ENCODE results near the gene DMPK.

Gene DMPK

DNA sequence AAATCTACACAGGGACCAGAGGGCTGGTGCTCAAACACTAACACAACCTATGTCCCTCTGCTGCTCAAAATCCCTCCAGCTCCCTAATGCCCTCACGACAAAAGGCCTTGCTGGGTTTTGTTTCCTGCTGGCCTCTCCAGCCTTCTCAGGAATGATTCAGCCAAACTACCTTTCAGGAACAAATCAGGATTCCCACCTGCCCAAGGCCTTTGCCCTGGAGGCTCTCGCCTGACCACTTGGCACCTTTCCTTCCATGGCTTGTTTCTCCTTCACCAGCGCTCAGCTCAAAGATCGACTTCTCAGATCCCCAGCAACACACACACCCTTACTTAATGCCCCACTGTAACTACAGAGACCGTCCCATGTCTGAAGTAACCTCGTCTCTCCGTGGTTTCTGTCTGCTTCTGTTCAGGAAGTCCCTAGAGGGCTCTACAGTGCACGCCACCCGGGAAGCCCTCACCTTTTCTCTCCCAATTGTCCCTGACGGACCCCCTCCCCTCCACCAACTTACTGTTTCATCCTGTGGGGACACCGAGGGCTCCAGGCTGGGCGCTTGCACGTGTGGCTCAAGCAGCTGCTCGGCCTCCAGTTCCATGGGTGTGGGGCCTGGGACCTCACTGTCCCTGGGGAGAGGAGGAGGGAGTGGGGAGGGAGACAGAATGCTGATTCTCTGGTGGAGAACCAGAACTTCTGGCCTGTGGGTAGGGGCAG is 10.0 kb downstream of the DMPK start:
- TF ChIP-seq, protein P1, sequence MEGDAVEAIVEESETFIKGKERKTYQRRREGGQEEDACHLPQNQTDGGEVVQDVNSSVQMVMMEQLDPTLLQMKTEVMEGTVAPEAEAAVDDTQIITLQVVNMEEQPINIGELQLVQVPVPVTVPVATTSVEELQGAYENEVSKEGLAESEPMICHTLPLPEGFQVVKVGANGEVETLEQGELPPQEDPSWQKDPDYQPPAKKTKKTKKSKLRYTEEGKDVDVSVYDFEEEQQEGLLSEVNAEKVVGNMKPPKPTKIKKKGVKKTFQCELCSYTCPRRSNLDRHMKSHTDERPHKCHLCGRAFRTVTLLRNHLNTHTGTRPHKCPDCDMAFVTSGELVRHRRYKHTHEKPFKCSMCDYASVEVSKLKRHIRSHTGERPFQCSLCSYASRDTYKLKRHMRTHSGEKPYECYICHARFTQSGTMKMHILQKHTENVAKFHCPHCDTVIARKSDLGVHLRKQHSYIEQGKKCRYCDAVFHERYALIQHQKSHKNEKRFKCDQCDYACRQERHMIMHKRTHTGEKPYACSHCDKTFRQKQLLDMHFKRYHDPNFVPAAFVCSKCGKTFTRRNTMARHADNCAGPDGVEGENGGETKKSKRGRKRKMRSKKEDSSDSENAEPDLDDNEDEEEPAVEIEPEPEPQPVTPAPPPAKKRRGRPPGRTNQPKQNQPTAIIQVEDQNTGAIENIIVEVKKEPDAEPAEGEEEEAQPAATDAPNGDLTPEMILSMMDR (IDR thresholded peaks at IDR 0.05; ENCODE audit: low read depth, low read length): no peak
- no peak overlapping the region for H3K4me3 ChIP-seq (ENCODE audit: low read depth, low read length)

DNA sequence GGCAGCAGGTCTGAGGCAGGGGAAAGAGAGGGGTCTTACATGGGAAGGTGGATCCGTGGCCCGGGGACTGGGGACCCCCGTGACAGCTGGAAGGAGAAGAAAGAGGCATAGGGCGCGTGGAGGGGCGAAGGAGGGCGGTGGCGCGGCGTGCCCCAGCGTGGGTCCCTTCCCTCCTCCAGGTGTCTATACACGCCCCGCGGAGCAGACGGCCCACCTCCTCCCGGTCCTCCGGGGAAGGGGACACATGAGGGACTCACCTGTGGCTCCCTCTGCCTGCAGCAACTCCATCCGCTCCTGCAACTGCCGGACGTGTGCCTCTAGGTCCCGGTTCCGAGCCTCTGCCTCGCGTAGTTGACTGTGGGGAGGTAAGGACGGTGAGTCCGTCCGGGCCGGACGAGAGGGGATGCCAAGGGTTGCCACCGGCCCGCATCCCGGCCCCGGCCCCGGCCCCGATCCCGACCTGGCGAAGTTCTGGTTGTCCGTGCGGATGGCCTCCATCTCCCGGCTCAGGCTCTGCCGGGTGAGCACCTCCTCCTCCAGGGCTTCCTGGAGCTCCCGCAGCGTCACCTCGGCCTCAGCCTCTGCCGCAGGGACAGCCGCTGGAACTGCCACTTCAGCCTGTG is 10.9 kb downstream of the DMPK start:
- H3K4me3 ChIP-seq (ENCODE audit: low read depth, low read length): no peak overlapping the region
- TF ChIP-seq, protein P1 (IDR thresholded peaks at IDR 0.05; ENCODE audit: low read depth, low read length): no peak

DNA sequence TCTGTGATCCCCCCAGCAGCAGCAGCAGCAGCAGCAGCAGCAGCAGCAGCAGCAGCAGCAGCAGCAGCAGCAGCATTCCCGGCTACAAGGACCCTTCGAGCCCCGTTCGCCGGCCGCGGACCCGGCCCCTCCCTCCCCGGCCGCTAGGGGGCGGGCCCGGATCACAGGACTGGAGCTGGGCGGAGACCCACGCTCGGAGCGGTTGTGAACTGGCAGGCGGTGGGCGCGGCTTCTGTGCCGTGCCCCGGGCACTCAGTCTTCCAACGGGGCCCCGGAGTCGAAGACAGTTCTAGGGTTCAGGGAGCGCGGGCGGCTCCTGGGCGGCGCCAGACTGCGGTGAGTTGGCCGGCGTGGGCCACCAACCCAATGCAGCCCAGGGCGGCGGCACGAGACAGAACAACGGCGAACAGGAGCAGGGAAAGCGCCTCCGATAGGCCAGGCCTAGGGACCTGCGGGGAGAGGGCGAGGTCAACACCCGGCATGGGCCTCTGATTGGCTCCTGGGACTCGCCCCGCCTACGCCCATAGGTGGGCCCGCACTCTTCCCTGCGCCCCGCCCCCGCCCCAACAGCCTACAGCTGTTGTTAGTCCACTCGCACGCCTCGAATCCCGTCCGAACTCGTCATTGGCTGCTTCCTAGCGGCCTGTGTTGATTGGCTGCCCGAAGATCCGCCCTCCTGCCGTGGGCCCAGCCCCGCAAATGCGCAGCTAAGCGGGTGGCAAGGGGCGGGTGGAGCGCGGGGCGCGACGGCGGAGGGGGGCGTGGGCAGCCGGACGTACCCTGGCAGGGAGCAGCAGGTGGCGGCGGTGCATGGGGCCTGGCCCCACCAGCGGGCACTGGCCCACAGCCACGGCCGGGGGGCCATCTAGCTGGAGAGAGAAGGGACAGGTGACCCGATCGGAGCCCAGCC is 11.8 kb downstream of the DMPK start:
- H3K4me3 ChIP-seq (ENCODE audit: low read depth, low read length): peak overlapping the region; percentile 59
- TF ChIP-seq, protein P1 (IDR thresholded peaks at IDR 0.05; ENCODE audit: low read depth, low read length): peak; percentile 72

DNA sequence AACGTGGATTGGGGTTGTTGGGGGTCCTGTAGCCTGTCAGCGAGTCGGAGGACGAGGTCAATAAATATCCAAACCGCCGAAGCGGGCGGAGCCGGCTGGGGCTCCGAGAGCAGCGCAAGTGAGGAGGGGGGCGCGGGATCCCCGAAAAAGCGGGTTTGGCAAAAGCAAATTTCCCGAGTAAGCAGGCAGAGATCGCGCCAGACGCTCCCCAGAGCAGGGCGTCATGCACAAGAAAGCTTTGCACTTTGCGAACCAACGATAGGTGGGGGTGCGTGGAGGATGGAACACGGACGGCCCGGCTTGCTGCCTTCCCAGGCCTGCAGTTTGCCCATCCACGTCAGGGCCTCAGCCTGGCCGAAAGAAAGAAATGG is 12.5 kb downstream of the DMPK start:
- TF ChIP-seq, protein P1 (IDR thresholded peaks at IDR 0.05; ENCODE audit: low read depth, low read length): no peak
- peak overlapping the region; percentile 59 for H3K4me3 ChIP-seq (ENCODE audit: low read depth, low read length)

DNA sequence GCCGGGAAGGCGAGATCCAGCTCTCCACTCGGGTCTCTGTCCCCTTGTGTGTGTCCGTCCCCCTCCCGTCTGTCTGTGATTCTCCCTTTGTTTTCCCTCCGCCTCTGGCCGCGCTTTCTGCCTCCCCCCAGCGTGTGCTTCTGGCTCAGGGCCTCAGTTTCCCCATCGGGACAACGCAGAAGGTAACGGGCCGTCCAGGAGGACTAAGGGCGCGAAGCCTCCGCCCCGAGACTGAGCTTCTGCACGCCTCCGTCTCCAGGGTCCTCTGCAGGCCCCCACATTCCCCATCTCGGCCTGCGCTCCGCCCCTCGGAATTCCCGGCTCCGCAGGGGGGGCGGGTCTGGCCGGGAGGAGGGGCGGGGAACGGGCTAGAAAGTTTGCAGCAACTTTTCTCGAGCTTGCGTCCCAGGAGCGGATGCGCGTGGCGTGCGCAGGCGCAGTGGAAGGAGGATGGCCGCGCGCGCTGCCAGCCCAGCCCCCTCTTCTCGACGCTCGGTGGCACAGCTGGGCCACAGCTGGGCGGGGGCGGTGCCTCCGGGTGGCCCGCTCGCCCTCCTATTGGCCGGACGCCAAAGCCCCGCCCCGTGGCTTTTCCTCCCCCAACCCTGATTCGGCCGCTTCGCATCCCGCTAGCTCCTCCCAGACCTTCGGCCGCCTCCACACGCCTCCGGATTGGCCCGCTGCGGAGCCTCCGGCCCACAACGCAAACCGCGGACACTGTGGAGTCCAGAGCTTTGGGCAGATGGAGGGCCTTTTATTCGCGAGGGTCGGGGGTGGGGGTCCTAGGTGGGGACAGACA is 13.1 kb downstream of the DMPK start, which contains the start of gene SIX5:
TSS of gene SIX5 (minus strand) at position 269 of the 799 bp plus-strand sequence. CDS start 408 bp downstream, outside the sequence.
- TF ChIP-seq, protein P1 (IDR thresholded peaks at IDR 0.05; ENCODE audit: low read depth, low read length): no peak
- H3K4me3 ChIP-seq (ENCODE audit: low read depth, low read length): peak within 1 kb of the TSS; percentile 71

DNA sequence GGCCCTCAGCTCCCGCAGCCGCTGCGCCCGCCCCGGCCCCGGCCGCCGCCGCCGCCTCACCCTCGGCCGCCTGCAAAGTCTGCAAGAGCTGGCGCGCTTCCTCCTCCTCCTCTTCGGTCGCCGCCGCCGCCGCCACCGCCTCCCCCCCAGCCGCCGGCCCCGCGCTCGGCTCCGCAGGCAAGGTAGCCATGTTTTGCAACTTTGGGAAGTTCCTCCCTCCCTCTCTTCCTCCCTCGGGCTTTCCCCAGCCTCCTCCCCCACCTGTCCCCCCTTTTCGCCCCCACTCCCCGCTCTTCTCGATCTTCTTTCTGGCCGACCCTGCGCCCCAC is 13.7 kb downstream of the DMPK start:
- H3K4me3 ChIP-seq (ENCODE audit: low read depth, low read length): peak overlapping the region; percentile 71
- TF ChIP-seq, protein P1 (IDR thresholded peaks at IDR 0.05; ENCODE audit: low read depth, low read length): no peak
